HepG2 (cell line): Measurements from ENCODE around the gene TPTE2. TPM values are rescaled to one million over a fixed set of nuclear protein-coding genes. Genes with fewer than 3 reads are reported as not detected.

ENCODE experiments used
- ELF1 ChIP-seq: sonication (generic); formaldehyde crosslinking; IDR thresholded peaks from 2 replicates; pipeline ENCODE4 v1.4.0; 2020; ENCODE audit warnings: missing genetic modification reagents
- FOXA1 ChIP-seq, 2 experiments: fragments of 450-650 bp in 1 of 2; sonication (generic) in 1 of 2; formaldehyde crosslinking in 1 of 2; IDR thresholded peaks; 2 replicates each; pipeline versions ENCODE4 v1.4.0 to v1.6.1; 2016 to 2020; ENCODE audit warnings: missing genetic modification reagents in 1 of 2
- FOXK1 ChIP-seq: sonication (generic); formaldehyde crosslinking; IDR thresholded peaks from 2 replicates; pipeline ENCODE4 v1.4.0; 2020; ENCODE audit warnings: low read depth, missing genetic modification reagents, borderline replicate concordance
- HMG20A ChIP-seq: IDR thresholded peaks from 2 replicates; pipeline ENCODE4 v1.6.1; 2016; ENCODE audit warnings: borderline replicate concordance
- KAT2B ChIP-seq: fragments of 150-350 bp; IDR thresholded peaks from 2 replicates; pipeline ENCODE4 v1.6.1; 2014; ENCODE audit warnings: low read depth, low read length, borderline replicate concordance
- MXD4 ChIP-seq: IDR thresholded peaks from 2 replicates; pipeline ENCODE4 v1.6.1; 2016; ENCODE audit warnings: mild to moderate bottlenecking, missing biosample characterization, missing genetic modification reagents
- PLRG1 ChIP-seq: fragments of 450-650 bp; conservative IDR thresholded peaks from 2 replicates; pipeline ENCODE4 v1.6.1; 2016
- PRDM4 ChIP-seq: sonication (generic); formaldehyde crosslinking; IDR thresholded peaks from 2 replicates; pipeline ENCODE4 v1.9.0; 2021; ENCODE audit warnings: missing genetic modification reagents, borderline replicate concordance
- SMAD3 ChIP-seq: sonication (generic); formaldehyde crosslinking; IDR thresholded peaks from 2 replicates; pipeline ENCODE4 v1.4.0; 2020; ENCODE audit warnings: missing genetic modification reagents
- SMARCC2 ChIP-seq: fragments of 450-650 bp; IDR thresholded peaks from 2 replicates; pipeline ENCODE4 v1.6.1; 2017; ENCODE audit warnings: antibody characterized with exemption, mild to moderate bottlenecking
- USF2 ChIP-seq, 2 experiments: sonication (generic) in 1 of 2; formaldehyde crosslinking in 1 of 2; IDR thresholded peaks; 2 replicates each; pipeline versions ENCODE4 v1.5.1 to v1.6.1; 2011 to 2020; ENCODE audit warnings: borderline replicate concordance in 1 of 2, low read depth in 1 of 2, low read length in 1 of 2, mild to moderate bottlenecking in 1 of 2, missing genetic modification reagents in 1 of 2, moderate library complexity in 1 of 2
- ZFY ChIP-seq: sonication (generic); formaldehyde crosslinking; IDR thresholded peaks from 2 replicates; pipeline ENCODE4 v1.4.0; 2020; ENCODE audit warnings: missing genetic modification reagents
- ZNF225 ChIP-seq: sonication (generic); formaldehyde crosslinking; IDR thresholded peaks from 2 replicates; pipeline ENCODE4 v1.4.0; 2020; ENCODE audit warnings: mild to moderate bottlenecking, missing genetic modification reagents
- ZNF24 ChIP-seq: fragments of 450-650 bp; IDR thresholded peaks from 2 replicates; pipeline ENCODE4 v1.6.1; 2017; ENCODE audit warnings: antibody characterized with exemption, mild to moderate bottlenecking
- ZNF292 ChIP-seq: sonication (generic); formaldehyde crosslinking; IDR thresholded peaks from 2 replicates; pipeline ENCODE4 v1.8.1; 2022; ENCODE audit warnings: mild to moderate bottlenecking, low read depth, missing genetic modification reagents, borderline replicate concordance
- ZNF562 ChIP-seq: sonication (generic); formaldehyde crosslinking; IDR thresholded peaks from 2 replicates; pipeline ENCODE4 v1.8.0; 2022; ENCODE audit warnings: missing genetic modification reagents, borderline replicate concordance
- ZSCAN30 ChIP-seq: sonication (generic); formaldehyde crosslinking; IDR thresholded peaks from 2 replicates; pipeline ENCODE4 v1.5.0; 2020; ENCODE audit warnings: mild to moderate bottlenecking, missing genetic modification reagents
- polyA plus RNA-seq, 8 experiments: library from polyadenylated mRNA; depleted of rRNA in 3 of 8; stranded (reverse) in 7 of 8; unstranded in 1 of 8; fragments of >200 nt; fragmentation: Illumina TruSeq in 4 of 8; extraction: Trizol in 4 of 8; gene quantifications; 2 replicates each; pipeline versions ENCODE4 v1.2.1 to v1.2.3, GENCODE V29; 2011 to 2016; ENCODE audit warnings: low read depth in 4 of 8, missing spikeins in 1 of 8, mixed read lengths in 1 of 8; ENCODE audit not compliant: insufficient read depth in 1 of 8
- total RNA-seq, 5 experiments: library from RNA; depleted of rRNA; stranded (reverse); fragments of >200 nt; fragmentation: Illumina TruSeq; extraction: Trizol; gene quantifications; 2 replicates each; pipeline ENCODE4 v1.2.3, GENCODE V29; 2016; ENCODE audit warnings: low read depth in 1 of 5
- TF ChIP-seq, protein P1 (sequence below): IDR thresholded peaks from 2 replicates; pipeline ENCODE4 v1.4.0; 2020; ENCODE audit warnings: mild to moderate bottlenecking, missing genetic modification reagents
- TF ChIP-seq, protein P2 (sequence below): sonication (generic); formaldehyde crosslinking; IDR thresholded peaks from 2 replicates; pipeline ENCODE4 v1.5.0; 2020; ENCODE audit warnings: missing genetic modification reagents
- TF ChIP-seq, protein P3 (sequence below): IDR thresholded peaks from 2 replicates; pipeline ENCODE4 v1.6.1; 2016; ENCODE audit warnings: missing biosample characterization, missing genetic modification reagents, low read depth

TPTE2 gene
- total and polyA plus RNA-seq, 2 of the 13 experiments (the other 11 are each of a cell fraction or from before 2014, with no cell fraction given) = 0.07 TPM; not detected in 1

- TF ChIP-seq, protein P1, sequence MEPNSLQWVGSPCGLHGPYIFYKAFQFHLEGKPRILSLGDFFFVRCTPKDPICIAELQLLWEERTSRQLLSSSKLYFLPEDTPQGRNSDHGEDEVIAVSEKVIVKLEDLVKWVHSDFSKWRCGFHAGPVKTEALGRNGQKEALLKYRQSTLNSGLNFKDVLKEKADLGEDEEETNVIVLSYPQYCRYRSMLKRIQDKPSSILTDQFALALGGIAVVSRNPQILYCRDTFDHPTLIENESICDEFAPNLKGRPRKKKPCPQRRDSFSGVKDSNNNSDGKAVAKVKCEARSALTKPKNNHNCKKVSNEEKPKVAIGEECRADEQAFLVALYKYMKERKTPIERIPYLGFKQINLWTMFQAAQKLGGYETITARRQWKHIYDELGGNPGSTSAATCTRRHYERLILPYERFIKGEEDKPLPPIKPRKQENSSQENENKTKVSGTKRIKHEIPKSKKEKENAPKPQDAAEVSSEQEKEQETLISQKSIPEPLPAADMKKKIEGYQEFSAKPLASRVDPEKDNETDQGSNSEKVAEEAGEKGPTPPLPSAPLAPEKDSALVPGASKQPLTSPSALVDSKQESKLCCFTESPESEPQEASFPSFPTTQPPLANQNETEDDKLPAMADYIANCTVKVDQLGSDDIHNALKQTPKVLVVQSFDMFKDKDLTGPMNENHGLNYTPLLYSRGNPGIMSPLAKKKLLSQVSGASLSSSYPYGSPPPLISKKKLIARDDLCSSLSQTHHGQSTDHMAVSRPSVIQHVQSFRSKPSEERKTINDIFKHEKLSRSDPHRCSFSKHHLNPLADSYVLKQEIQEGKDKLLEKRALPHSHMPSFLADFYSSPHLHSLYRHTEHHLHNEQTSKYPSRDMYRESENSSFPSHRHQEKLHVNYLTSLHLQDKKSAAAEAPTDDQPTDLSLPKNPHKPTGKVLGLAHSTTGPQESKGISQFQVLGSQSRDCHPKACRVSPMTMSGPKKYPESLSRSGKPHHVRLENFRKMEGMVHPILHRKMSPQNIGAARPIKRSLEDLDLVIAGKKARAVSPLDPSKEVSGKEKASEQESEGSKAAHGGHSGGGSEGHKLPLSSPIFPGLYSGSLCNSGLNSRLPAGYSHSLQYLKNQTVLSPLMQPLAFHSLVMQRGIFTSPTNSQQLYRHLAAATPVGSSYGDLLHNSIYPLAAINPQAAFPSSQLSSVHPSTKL (CRISPR knock-in tag) = peak; percentile 97
- TF ChIP-seq HMG20A (CRISPR knock-in tag) = peak; percentile 94
- TF ChIP-seq ELF1 (CRISPR knock-in tag) = no peak
- no peak for TF ChIP-seq ZFY (CRISPR knock-in tag)
- no peak for TF ChIP-seq ZSCAN30
- no peak for TF ChIP-seq PRDM4
- no peak for TF ChIP-seq KAT2B
- no peak for TF ChIP-seq MXD4
- TF ChIP-seq SMARCC2 = no peak
- TF ChIP-seq PLRG1 = no peak
- TF ChIP-seq ZNF562 (CRISPR knock-in tag) = no peak
- TF ChIP-seq, protein P2, sequence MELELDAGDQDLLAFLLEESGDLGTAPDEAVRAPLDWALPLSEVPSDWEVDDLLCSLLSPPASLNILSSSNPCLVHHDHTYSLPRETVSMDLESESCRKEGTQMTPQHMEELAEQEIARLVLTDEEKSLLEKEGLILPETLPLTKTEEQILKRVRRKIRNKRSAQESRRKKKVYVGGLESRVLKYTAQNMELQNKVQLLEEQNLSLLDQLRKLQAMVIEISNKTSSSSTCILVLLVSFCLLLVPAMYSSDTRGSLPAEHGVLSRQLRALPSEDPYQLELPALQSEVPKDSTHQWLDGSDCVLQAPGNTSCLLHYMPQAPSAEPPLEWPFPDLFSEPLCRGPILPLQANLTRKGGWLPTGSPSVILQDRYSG = no peak
- TF ChIP-seq ZNF292 (CRISPR knock-in tag) = peak; percentile 92
- peak; percentile 84 for TF ChIP-seq FOXK1 (CRISPR knock-in tag)
- TF ChIP-seq ZNF225 (CRISPR knock-in tag) = no peak
- no peak for TF ChIP-seq ZNF24
- no peak for TF ChIP-seq SMAD3 (CRISPR knock-in tag)
- TF ChIP-seq USF2 (IDR thresholded peaks at IDR 0.05; ENCODE audit: low read depth, low read length) = no peak
- TF ChIP-seq USF2 (CRISPR knock-in tag; IDR thresholded peaks at IDR 0.05; ENCODE audit: borderline replicate concordance) = no peak
- TF ChIP-seq FOXA1 (IDR thresholded peaks at IDR 0.05) = peak; percentile 88
- peak; percentile 98 for TF ChIP-seq FOXA1 (CRISPR knock-in tag; IDR thresholded peaks at IDR 0.05)
- TF ChIP-seq, protein P3, sequence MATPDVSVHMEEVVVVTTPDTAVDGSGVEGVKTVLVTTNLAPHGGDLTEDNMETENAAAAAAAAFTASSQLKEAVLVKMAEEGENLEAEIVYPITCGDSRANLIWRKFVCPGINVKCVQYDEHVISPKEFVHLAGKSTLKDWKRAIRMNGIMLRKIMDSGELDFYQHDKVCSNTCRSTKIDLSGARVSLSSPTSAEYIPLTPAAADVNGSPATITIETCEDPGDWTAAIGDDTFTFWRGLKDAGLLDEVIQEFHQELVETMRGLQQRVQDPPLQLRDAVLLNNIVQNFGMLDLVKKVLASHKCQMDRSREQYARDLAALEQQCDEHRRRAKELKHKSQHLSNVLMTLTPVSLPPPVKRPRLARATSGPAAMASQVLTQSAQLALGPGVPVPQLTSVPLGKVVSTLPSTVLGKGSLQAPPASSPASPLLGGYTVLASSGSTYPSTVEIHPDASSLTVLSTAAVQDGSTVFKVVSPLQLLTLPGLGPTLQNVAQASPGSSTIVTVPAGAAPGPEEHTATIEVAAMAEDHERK = no peak
Measured at GRCh38 chr13:19596960-19597361, 35.6 kb upstream of the TPTE2 start (continued).
